ENCODE results near the gene SLC25A13.

- TF ChIP-seq CTCF (IDR thresholded peaks at IDR 0.05 in 4 of 5, conservative IDR thresholded peaks at IDR 0.05 in 1 of 5) (no peak), POLR2A (IDR thresholded peaks at IDR 0.05) (no peak)
These were observed 82.7 kb downstream of the SLC25A13 start for GRCh38 chr7:96238976-96239766.
